ENCODE measurements around the gene LRRC30.

The LRRC30 gene

DNA sequence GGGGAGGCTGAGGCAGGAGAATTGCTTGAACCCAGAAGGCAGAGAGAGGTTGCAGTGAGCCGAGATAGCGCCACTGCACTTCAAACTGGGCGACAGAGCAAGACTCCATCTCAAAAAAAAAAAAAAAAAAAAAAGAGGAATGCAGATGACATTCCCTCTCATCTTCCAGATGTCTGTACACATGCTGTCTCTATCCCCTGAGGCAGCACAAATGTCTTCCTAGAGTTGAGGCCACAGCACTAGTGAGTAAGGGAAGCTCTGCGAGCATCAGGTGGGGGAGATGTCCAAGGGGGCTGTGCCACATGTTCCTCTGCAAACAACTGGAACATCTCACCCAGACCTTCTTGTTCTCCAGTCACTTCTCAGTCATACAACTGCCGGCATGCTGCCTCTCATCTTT lies 35.6 kb upstream of the LRRC30 start:
- Histone ChIP-seq H3K27ac (ENCODE audit: low read length) (no peak overlapping the region), H3K79me2 (ENCODE audit: low read length) (no peaks in the 10 kb centered on the region), H3K27me3 (ENCODE audit: low read depth, low read length) (no peaks in the 10 kb centered on the region), H2AFZ (ENCODE audit: low read depth, low read length) (no peak overlapping the region), H3K9me3 (ENCODE audit: insufficient read depth, low read length) (no peaks in the 10 kb centered on the region), H3K4me3 (ENCODE audit: low read length) (no peak overlapping the region), H3K4me1 (ENCODE audit: low read length) (no peaks in the 10 kb centered on the region), H3K9ac (ENCODE audit: low read length) (no peak overlapping the region), H4K20me1 (ENCODE audit: insufficient read depth, low read length) (no peaks in the 10 kb centered on the region), H3K4me2 (ENCODE audit: low read length) (no peak overlapping the region), H3K36me3 (replicated peaks; ENCODE audit: low read depth, low read length) (no peaks in the 10 kb centered on the region)
- TF ChIP-seq EZH2phosphoT487 (IDR thresholded peaks at IDR 0.05; ENCODE audit: low read depth): no peak
- TF ChIP-seq, protein P1, sequence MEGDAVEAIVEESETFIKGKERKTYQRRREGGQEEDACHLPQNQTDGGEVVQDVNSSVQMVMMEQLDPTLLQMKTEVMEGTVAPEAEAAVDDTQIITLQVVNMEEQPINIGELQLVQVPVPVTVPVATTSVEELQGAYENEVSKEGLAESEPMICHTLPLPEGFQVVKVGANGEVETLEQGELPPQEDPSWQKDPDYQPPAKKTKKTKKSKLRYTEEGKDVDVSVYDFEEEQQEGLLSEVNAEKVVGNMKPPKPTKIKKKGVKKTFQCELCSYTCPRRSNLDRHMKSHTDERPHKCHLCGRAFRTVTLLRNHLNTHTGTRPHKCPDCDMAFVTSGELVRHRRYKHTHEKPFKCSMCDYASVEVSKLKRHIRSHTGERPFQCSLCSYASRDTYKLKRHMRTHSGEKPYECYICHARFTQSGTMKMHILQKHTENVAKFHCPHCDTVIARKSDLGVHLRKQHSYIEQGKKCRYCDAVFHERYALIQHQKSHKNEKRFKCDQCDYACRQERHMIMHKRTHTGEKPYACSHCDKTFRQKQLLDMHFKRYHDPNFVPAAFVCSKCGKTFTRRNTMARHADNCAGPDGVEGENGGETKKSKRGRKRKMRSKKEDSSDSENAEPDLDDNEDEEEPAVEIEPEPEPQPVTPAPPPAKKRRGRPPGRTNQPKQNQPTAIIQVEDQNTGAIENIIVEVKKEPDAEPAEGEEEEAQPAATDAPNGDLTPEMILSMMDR (IDR thresholded peaks at IDR 0.05; ENCODE audit: low read depth, low read length): no peak

DNA sequence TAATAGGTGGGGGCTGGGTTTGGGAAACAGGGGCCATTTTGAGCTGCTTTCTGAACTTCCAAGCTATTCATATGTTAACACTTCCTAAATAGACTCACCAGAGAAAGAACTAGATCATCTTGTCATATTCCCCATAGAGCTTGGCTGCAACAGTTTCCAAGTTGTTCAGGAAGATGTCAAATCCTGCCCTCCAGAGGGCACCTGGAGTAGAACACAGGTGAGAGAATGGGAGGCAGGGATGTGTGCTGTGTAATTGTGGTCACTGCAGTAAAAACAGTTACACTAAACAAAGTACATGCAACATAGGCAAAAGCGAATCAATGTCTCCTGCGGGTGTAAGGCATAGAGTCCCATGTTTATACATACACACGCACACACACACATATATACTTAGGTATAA lies 34.5 kb upstream of the LRRC30 start:
- no peak overlapping the region for H3K9ac ChIP-seq (ENCODE audit: low read length)
- H3K27ac ChIP-seq (ENCODE audit: low read length): no peak overlapping the region
- no peak overlapping the region for H3K4me3 ChIP-seq (ENCODE audit: low read length)
- no peaks in the 10 kb centered on the region for H3K4me1 ChIP-seq (ENCODE audit: low read length)
- no peaks in the 10 kb centered on the region for H3K36me3 ChIP-seq (replicated peaks; ENCODE audit: low read depth, low read length)
- H3K79me2 ChIP-seq (ENCODE audit: low read length): no peaks in the 10 kb centered on the region
- H3K4me2 ChIP-seq (ENCODE audit: low read length): no peak overlapping the region
- H3K9me3 ChIP-seq (ENCODE audit: insufficient read depth, low read length): no peaks in the 10 kb centered on the region
- H2AFZ ChIP-seq (ENCODE audit: low read depth, low read length): no peak overlapping the region
- H4K20me1 ChIP-seq (ENCODE audit: insufficient read depth, low read length): no peaks in the 10 kb centered on the region
- no peaks in the 10 kb centered on the region for H3K27me3 ChIP-seq (ENCODE audit: low read depth, low read length)
- TF ChIP-seq, protein P1 (IDR thresholded peaks at IDR 0.05; ENCODE audit: low read depth, low read length): no peak
- TF ChIP-seq EZH2phosphoT487 (IDR thresholded peaks at IDR 0.05; ENCODE audit: low read depth): no peak

DNA sequence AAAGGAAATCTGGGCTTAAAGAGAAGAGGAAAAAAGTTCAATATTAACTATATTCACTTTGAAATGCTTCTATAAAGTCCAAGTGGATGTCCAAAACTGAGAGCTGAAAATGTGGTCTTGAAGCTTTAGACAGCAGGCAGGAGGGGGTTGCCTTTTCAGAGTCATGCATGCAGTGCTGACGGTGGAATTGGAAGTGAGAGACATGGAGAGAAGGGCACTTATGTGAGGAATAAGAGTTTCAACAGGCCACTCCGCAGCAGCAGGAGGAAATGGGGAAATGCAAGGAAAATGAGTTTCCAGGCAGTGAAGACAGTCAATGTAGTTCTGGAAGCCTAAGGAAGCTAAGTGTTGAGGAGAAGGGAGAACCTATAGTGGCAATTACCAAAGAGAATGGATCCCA lies 33.0 kb upstream of the LRRC30 start:
- H3K9ac ChIP-seq (ENCODE audit: low read length): no peak overlapping the region

DNA sequence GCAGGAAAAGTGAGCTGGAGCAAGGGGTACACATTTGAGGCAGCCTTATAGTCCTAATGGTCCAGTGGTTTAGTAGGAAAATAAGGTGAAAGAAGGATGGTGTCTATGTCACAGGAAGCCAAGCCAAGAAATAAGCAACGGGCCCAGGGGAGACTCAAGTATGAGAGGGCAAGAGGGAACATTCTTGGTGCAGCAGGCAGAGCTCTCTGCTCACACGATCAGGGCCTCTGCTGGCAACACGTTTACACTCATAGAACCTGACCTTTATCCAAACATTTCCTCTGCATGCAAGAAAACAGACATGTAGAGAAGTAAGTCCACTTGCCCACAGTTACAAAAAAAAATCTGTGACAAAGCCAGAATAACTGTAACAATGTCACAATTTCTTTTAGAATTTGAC lies 32.6 kb upstream of the LRRC30 start:
- H3K27ac ChIP-seq (ENCODE audit: low read length): no peak overlapping the region
- H3K4me1 ChIP-seq (ENCODE audit: low read length): no peaks in the 10 kb centered on the region
- no peak overlapping the region for H3K9ac ChIP-seq (ENCODE audit: low read length)
- no peaks in the 10 kb centered on the region for H3K9me3 ChIP-seq (ENCODE audit: insufficient read depth, low read length)
- TF ChIP-seq, protein P1 (IDR thresholded peaks at IDR 0.05; ENCODE audit: low read depth, low read length): no peak
- TF ChIP-seq EZH2phosphoT487 (IDR thresholded peaks at IDR 0.05; ENCODE audit: low read depth): no peak
- H3K4me2 ChIP-seq (ENCODE audit: low read length): no peak overlapping the region
- no peak overlapping the region for H2AFZ ChIP-seq (ENCODE audit: low read depth, low read length)
- no peaks in the 10 kb centered on the region for H3K27me3 ChIP-seq (ENCODE audit: low read depth, low read length)
- H3K36me3 ChIP-seq (replicated peaks; ENCODE audit: low read depth, low read length): no peaks in the 10 kb centered on the region
- no peak overlapping the region for H3K4me3 ChIP-seq (ENCODE audit: low read length)
- H3K79me2 ChIP-seq (ENCODE audit: low read length): no peaks in the 10 kb centered on the region
- no peaks in the 10 kb centered on the region for H4K20me1 ChIP-seq (ENCODE audit: insufficient read depth, low read length)

More for the DNA sequence above, 33.0 kb upstream of the LRRC30 start:
- H3K36me3 ChIP-seq (replicated peaks; ENCODE audit: low read depth, low read length): no peaks in the 10 kb centered on the region
- H3K9me3 ChIP-seq (ENCODE audit: insufficient read depth, low read length): no peaks in the 10 kb centered on the region
- H3K4me2 ChIP-seq (ENCODE audit: low read length): no peak overlapping the region
- H4K20me1 ChIP-seq (ENCODE audit: insufficient read depth, low read length): no peaks in the 10 kb centered on the region
- no peak overlapping the region for H3K4me3 ChIP-seq (ENCODE audit: low read length)
- no peaks in the 10 kb centered on the region for H3K27me3 ChIP-seq (ENCODE audit: low read depth, low read length)
- H3K79me2 ChIP-seq (ENCODE audit: low read length): no peaks in the 10 kb centered on the region
- TF ChIP-seq, protein P1 (IDR thresholded peaks at IDR 0.05; ENCODE audit: low read depth, low read length): no peak
- no peak overlapping the region for H3K27ac ChIP-seq (ENCODE audit: low read length)
- H3K4me1 ChIP-seq (ENCODE audit: low read length): no peaks in the 10 kb centered on the region
- no peak overlapping the region for H2AFZ ChIP-seq (ENCODE audit: low read depth, low read length)

Data from OCI-LY3 (cell line).